ENCODE results near the gene ERVFRD-1.
"Not testable (repeated sequence)": the region's sequence is repeated elsewhere in the genome, so short reads cannot be mapped to it uniquely, and the experiment has no call there.

The ERVFRD-1 gene

GRCh38 chr6:11129908-11130565 lies 18.5 kb upstream of the ERVFRD-1 start:
- no peak for DNase-seq (ENCODE audit: low read depth in 2 of 2)

GRCh38 chr6:11128608-11129007 lies 17.1 kb upstream of the ERVFRD-1 start:
- DNase-seq (ENCODE audit: low read depth in 2 of 2) = no peak

GRCh38 chr6:11126876-11127275 lies 15.4 kb upstream of the ERVFRD-1 start:
- DNase-seq (ENCODE audit: low read depth in 2 of 2) = no peak

GRCh38 chr6:11123978-11124377 lies 12.5 kb upstream of the ERVFRD-1 start:
- no peak for DNase-seq (ENCODE audit: low read depth in 2 of 2)

GRCh38 chr6:11122380-11122779 lies 10.9 kb upstream of the ERVFRD-1 start:
- no peak for DNase-seq (ENCODE audit: low read depth in 2 of 2)

- DNase-seq (ENCODE audit: low read depth in 2 of 2) = no peak
These were observed 10.3 kb upstream of the ERVFRD-1 start for GRCh38 chr6:11121851-11122250.

GRCh38 chr6:11120271-11121005 lies 8.9 kb upstream of the ERVFRD-1 start:
- DNase-seq (ENCODE audit: low read depth in 2 of 2) = no peak

GRCh38 chr6:11115808-11116536 lies 4.4 kb upstream of the ERVFRD-1 start:
- DNase-seq (ENCODE audit: low read depth in 2 of 2) = not testable (repeated sequence)

- DNase-seq (ENCODE audit: low read depth in 2 of 2) = no peak
These were observed 1.5 kb upstream of the ERVFRD-1 start for GRCh38 chr6:11113038-11113437.

- DNase-seq (ENCODE audit: low read depth in 2 of 2) = no peak
These were observed 378 bp upstream of the ERVFRD-1 start for GRCh38 chr6:11111769-11112437.

- no peak for DNase-seq (ENCODE audit: low read depth in 2 of 2)
These were observed 2.8 kb downstream of the ERVFRD-1 start for GRCh38 chr6:11108726-11109125.

GRCh38 chr6:11103065-11103464 lies 8.5 kb downstream of the ERVFRD-1 start:
- no peak for DNase-seq (ENCODE audit: low read depth in 2 of 2)

GRCh38 chr6:11101417-11101816 lies 10.1 kb downstream of the ERVFRD-1 start:
- DNase-seq (ENCODE audit: low read depth in 2 of 2) = no peak

GRCh38 chr6:11098004-11098403 lies 13.5 kb downstream of the ERVFRD-1 start:
- DNase-seq (ENCODE audit: low read depth in 2 of 2) = no peak

GRCh38 chr6:11097476-11097875 lies 14.0 kb downstream of the ERVFRD-1 start:
- DNase-seq (ENCODE audit: low read depth in 2 of 2) = no peak

- DNase-seq (ENCODE audit: low read depth in 2 of 2) = no peak
These were observed 15.4 kb downstream of the ERVFRD-1 start for GRCh38 chr6:11096109-11096508.

- no peak for DNase-seq (ENCODE audit: low read depth in 2 of 2)
These were observed 16.6 kb downstream of the ERVFRD-1 start for GRCh38 chr6:11094941-11095340.

GRCh38 chr6:11094411-11094851 lies 17.1 kb downstream of the ERVFRD-1 start:
- peak; percentile 11 to 17 for DNase-seq (ENCODE audit: low read depth in 2 of 2)

GRCh38 chr6:11093626-11094410 lies 17.7 kb downstream of the ERVFRD-1 start, which contains the start of gene SMIM13:
Gene SMIM13 (plus strand): TSS chr6:11093834. CDS start chr6:11094314, 480 bp downstream.
- DNase-seq (ENCODE audit: low read depth in 2 of 2) = peak; percentile 88 to 89

- DNase-seq (ENCODE audit: low read depth in 2 of 2) = no peak
These were observed 18.2 kb downstream of the ERVFRD-1 start for GRCh38 chr6:11093376-11093625.

- no peak for DNase-seq (ENCODE audit: low read depth in 2 of 2)
These were observed 18.7 kb downstream of the ERVFRD-1 start for GRCh38 chr6:11092668-11093375.
